Nephron (organoid): ENCODE results near the gene KIZ.

Source experiments
- H3K27ac Mint-ChIP-seq, 3 experiments: 2 replicates each; pipeline ENCODE4 v1.8.0; 2020; ENCODE audit warnings: mixed read lengths in 3 of 3, mild to moderate bottlenecking in 2 of 3, moderate library complexity in 1 of 3
- H3K27me3 Mint-ChIP-seq: 2 replicates; pipeline ENCODE4 v1.8.0; 2021; ENCODE audit warnings: low read depth, mild to moderate bottlenecking, moderate library complexity, mixed read lengths
- H3K36me3 Mint-ChIP-seq: 2 replicates; pipeline ENCODE4 v1.8.0; 2020; ENCODE audit warnings: low read depth, mixed read lengths
- H3K4me1 Mint-ChIP-seq: 2 replicates; pipeline ENCODE4 v1.8.0; 2020; ENCODE audit warnings: mixed read lengths
- H3K4me3 Mint-ChIP-seq, 3 experiments: 2 replicates each; pipeline ENCODE4 v1.8.0; 2020; ENCODE audit warnings: mild to moderate bottlenecking in 3 of 3, mixed read lengths in 3 of 3, moderate library complexity in 2 of 3
- H3K9me3 Mint-ChIP-seq: 2 replicates; pipeline ENCODE4 v1.8.0; 2020; ENCODE audit warnings: mixed read lengths
- TF ChIP-seq, protein P1 (sequence below), 3 experiments: fragments of 200-600 bp; sonication (generic); IDR thresholded peaks; one replicate each; pipeline ENCODE4 v1.5.0; 2021; ENCODE audit warnings: antibody characterized with exemption in 3 of 3; ENCODE audit not compliant: unreplicated experiment in 3 of 3

Gene KIZ

DNA sequence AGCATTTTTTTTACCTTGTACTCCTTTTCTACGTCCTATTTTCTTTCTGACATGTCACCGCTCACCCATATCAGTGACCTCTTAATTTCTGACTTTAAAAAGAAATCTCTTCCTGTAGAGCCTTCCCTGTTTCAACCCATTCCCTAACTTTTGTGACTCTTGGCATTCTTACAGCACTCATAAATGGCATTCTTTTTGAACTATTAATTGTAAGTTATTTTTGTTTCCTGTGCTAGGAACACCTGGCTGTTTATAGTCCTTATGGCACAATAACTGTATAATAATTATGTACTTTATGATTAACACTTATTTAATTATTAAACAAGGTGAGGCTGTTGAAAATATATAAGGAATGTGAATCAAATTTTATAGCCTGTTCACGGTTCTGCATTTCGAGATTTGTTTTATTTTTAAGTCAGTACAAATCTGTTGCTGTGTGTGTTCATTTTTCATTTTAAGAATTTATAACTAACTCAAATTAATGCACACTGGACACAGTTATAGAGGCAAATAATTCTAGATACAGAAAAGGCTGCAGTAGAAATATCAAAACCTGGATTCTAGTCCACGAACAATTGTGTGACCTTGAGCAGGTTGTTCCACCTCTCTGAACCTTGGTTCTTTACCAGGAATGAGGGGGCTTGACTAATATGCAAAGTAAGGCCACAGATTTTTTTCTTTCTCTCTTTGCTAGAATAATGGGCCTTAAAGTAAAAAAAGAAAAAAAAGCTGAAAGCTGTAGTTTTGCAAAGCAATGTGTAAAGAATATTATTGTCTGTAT lies 1.5 kb downstream of the KIZ start:
- H3K4me1 Mint-ChIP-seq: peaks cover 17% of the 10 kb centered on the region
- H3K36me3 Mint-ChIP-seq: peaks cover 5% of the 10 kb centered on the region
- no peaks in the 10 kb centered on the region for H3K9me3 Mint-ChIP-seq
- peaks cover 4% of the 10 kb centered on the region for H3K27me3 Mint-ChIP-seq
- peak overlapping the region; percentile 32 to 88 (median 67) for H3K27ac Mint-ChIP-seq
- H3K4me3 Mint-ChIP-seq: peak overlapping the region; percentile 89 to 96 (median 94)
- TF ChIP-seq, protein P1, sequence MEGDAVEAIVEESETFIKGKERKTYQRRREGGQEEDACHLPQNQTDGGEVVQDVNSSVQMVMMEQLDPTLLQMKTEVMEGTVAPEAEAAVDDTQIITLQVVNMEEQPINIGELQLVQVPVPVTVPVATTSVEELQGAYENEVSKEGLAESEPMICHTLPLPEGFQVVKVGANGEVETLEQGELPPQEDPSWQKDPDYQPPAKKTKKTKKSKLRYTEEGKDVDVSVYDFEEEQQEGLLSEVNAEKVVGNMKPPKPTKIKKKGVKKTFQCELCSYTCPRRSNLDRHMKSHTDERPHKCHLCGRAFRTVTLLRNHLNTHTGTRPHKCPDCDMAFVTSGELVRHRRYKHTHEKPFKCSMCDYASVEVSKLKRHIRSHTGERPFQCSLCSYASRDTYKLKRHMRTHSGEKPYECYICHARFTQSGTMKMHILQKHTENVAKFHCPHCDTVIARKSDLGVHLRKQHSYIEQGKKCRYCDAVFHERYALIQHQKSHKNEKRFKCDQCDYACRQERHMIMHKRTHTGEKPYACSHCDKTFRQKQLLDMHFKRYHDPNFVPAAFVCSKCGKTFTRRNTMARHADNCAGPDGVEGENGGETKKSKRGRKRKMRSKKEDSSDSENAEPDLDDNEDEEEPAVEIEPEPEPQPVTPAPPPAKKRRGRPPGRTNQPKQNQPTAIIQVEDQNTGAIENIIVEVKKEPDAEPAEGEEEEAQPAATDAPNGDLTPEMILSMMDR (IDR thresholded peaks at IDR 0.05; ENCODE audit: unreplicated experiment in 3 of 3): no peak

DNA sequence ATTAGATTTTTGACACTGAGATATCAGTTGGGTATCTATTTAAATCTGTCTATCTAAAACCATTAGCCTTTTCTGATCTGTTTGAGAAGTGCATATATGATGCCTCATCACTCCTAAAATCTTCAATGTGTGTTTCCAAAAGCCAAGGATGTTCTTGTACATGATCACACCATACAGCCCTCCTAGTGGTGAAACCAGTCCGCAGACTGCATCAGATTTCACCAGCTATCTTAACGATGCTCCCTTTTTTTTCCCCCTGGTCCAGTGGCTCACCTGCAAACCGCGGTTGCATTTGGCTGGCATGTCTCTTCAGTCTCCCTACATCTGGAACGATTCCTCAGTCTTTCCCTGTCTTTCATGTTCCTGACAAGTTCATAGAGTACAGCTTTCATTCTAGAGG lies 4.0 kb downstream of the KIZ start:
- Mint-ChIP-seq H3K27ac (no peak overlapping the region), H3K4me1 (peaks cover 17% of the 10 kb centered on the region), H3K36me3 (peaks cover 9% of the 10 kb centered on the region), H3K9me3 (no peaks in the 10 kb centered on the region), H3K27me3 (no peaks in the 10 kb centered on the region), H3K4me3 (peak overlapping the region in 1 of 3 experiments; percentile 32)
- TF ChIP-seq, protein P1 (IDR thresholded peaks at IDR 0.05; ENCODE audit: unreplicated experiment in 3 of 3): no peak

DNA sequence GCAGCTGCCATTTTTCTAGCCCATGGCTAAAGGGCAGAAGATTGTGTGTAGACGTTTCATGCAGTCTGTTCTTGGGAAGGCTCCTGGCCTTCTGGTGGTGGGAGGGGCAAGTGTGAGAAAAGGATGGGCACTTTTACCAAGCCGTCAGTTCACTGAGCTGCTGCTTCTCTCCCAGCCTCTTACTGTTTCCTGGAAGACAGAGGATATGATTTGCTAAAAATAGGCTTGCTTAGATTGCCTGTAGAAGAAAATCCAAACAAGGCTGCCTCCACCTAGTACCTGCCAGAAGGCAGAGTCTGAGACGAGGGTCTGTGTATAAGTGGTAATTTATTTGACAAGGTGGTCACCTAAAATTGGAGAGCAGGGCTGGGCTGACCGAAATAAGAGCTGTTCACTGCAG lies 7.5 kb downstream of the KIZ start:
- Mint-ChIP-seq H3K4me1 (no peaks in the 10 kb centered on the region), H3K4me3 (no peak overlapping the region), H3K36me3 (peaks cover 14% of the 10 kb centered on the region), H3K9me3 (no peaks in the 10 kb centered on the region), H3K27me3 (no peaks in the 10 kb centered on the region), H3K27ac (no peak overlapping the region)
- TF ChIP-seq, protein P1 (IDR thresholded peaks at IDR 0.05; ENCODE audit: unreplicated experiment in 3 of 3): no peak

DNA sequence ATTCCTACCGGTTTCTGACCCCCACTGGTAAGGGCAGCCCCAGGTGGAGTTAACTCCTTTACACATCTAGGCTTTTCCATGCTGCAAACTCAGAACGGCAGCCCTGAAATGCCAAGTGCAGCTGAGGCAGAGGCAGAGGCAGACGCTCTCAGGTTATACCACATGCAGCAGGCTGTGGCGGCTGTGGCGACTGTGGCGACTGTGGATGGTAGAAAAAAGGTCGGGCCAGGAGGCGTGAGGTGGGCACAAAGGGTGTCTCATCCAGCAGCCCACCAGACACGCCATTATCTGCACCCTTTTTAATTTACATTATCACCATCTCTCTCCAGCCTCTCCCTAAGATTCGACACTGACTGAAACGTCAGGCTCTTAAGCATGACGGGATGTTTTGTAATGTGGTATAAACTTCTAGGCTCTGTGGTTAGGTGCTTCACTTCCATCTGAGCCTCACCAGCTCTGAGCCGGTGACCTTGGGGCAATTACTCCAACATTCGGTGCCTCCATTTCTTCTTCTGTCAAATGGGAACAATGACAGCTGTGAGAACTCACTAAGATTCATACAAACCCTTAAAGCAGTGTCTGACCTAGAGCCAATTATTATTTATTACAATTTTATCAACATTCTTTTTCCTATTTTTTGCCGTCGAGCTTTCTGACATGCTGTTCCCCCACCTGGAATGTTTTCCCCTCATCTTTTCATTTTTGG lies 8.2 kb downstream of the KIZ start:
- no peaks in the 10 kb centered on the region for H3K27me3 Mint-ChIP-seq
- no peaks in the 10 kb centered on the region for H3K4me1 Mint-ChIP-seq
- H3K27ac Mint-ChIP-seq: no peak overlapping the region
- no peaks in the 10 kb centered on the region for H3K9me3 Mint-ChIP-seq
- H3K4me3 Mint-ChIP-seq: no peak overlapping the region
- TF ChIP-seq, protein P1 (IDR thresholded peaks at IDR 0.05; ENCODE audit: unreplicated experiment in 3 of 3): no peak
- H3K36me3 Mint-ChIP-seq: peaks cover 14% of the 10 kb centered on the region

DNA sequence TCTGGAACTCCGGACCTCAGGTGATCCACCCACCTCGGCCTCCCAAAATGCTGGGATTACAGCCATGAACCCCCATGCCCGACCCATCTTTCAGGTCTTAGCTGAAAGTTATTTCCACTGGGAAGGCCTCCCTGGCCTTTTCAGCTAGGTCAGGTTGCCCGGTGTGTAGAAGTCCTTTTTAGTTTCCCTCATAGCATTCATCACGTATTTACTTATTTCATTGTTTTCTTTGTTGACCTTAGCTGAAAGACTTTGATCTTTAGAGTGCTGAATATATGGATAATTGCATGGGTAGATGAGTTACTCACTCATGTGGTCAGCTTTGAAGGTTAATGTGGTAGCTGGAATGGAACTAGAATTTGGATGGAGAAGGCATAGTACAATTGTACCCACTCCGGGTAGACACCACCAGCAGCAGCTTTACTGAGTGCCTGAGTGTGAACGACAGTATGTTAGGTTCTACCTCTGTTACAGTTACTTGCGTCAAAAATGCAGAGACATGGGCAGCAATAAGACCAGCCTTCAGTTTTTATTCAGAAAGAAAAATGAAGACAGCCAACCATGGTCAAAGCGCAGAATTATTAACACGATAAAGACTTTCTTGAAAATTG lies 9.1 kb downstream of the KIZ start:
- TF ChIP-seq, protein P1 (IDR thresholded peaks at IDR 0.05; ENCODE audit: unreplicated experiment in 3 of 3): no peak
- no peak overlapping the region for H3K4me3 Mint-ChIP-seq
- no peaks in the 10 kb centered on the region for H3K4me1 Mint-ChIP-seq
- no peak overlapping the region for H3K27ac Mint-ChIP-seq
- H3K27me3 Mint-ChIP-seq: no peaks in the 10 kb centered on the region
- no peaks in the 10 kb centered on the region for H3K9me3 Mint-ChIP-seq
- peaks cover 18% of the 10 kb centered on the region for H3K36me3 Mint-ChIP-seq
